Body of pancreas (tissue), 4 donors: ENCODE results near the gene EDIL3. TPM values are rescaled to one million over a fixed set of nuclear protein-coding genes. Genes with fewer than 3 reads are reported as not detected.

ENCODE experiments used
- ATAC-seq: fragments of 150-250 bp; one replicate; pipeline ENCODE4 v1.9.1; 2016
- DNase-seq, 4 donors: peaks; one replicate each; pipeline ENCODE4 v3.0.0-alpha.2; 2019
- H3K27ac ChIP-seq, 4 donors: fragments of 200-600 bp; sonication (generic); 1 replicate in 3 of 4; 2 replicates in 1 of 4; pipeline versions ENCODE4 v1.5.1 to v1.6.1; 2016 to 2019; ENCODE audit warnings: mild to moderate bottlenecking in 1 of 4, mixed read lengths in 1 of 4, moderate library complexity in 1 of 4
- H3K27me3 ChIP-seq, 2 donors: fragments of 200-600 bp; sonication (generic); one replicate each; pipeline ENCODE4 v1.6.0; 2016; ENCODE audit warnings: mild to moderate bottlenecking in 1 of 2
- H3K36me3 ChIP-seq, 2 donors: fragments of 200-600 bp; sonication (generic); replicated peaks in 1 of 2; 2 replicates each; pipeline ENCODE4 v1.5.1; 2016; ENCODE audit warnings: low read depth in 2 of 2; ENCODE audit not compliant: insufficient read depth in 1 of 2
- H3K4me1 ChIP-seq: fragments of 200-600 bp; sonication (generic); one replicate; pipeline ENCODE4 v1.6.0; 2016
- H3K4me3 ChIP-seq, 2 donors: fragments of 200-600 bp; sonication (generic); 1 replicate in 1 of 2; 2 replicates in 1 of 2; pipeline ENCODE4 v1.5.1; 2016 to 2019
- H3K9me3 ChIP-seq, 3 donors: fragments of 200-600 bp; sonication (generic); 1 replicate in 2 of 3; 2 replicates in 1 of 3; pipeline ENCODE4 v1.5.1; 2016
- POLR2A ChIP-seq, 3 donors: fragments of 450-650 bp; IDR thresholded peaks; one replicate each; pipeline ENCODE4 v1.6.1; 2016; ENCODE audit warnings: antibody characterized with exemption in 3 of 3, mild to moderate bottlenecking in 2 of 3
- WGBS, 2 donors: methylation state at CpG; one replicate each; pipeline ENCODE4 v1.1.5; 2017; 5-methylcytosine and 5-hydroxymethylcytosine counted together
- intact Hi-C: fragments of 100-400 bp; cut with DNase I; formaldehyde crosslinking; loops from one replicate; pipeline ENCODE4 v1.15.1; 2023
- total RNA-seq, 2 donors: library from RNA; depleted of rRNA; stranded (reverse); fragments of >200 nt; gene quantifications; one replicate each; pipeline ENCODE4 v1.1.0, GENCODE V29; 2016
- TF ChIP-seq, protein P1 (sequence below), 7 experiments: fragments of 450-650 bp in 4 of 7; fragments of 200-600 bp in 3 of 7; sonication (generic) in 3 of 7; IDR thresholded peaks; one replicate each; pipeline ENCODE4 v1.5.1; 2016 to 2019; ENCODE audit warnings: antibody characterized with exemption in 7 of 7

The EDIL3 gene
- total RNA-seq, 2 donors from 2014 or later: 2.3 to 4.7 TPM

DNA sequence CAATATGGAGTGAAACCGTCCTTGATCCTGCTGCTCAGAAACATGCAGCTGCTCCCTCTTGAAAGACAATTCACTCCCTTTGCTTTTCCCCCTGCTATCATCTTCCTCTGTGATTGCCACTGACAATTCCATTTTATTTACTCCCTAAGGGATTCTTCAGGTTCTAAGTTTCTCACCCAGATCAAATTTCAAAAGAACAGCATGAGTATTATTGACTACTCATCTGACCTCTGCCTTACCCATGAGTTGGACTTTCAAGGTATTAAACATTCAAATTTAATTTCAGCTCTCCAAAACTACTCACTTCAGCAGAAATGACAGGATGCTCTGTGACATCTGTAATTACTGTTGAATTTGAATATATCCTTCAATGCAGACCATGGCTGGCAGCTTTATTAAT, 427.5 kb downstream of the EDIL3 start:
- no peak for TF ChIP-seq POLR2A (IDR thresholded peaks at IDR 0.05)
- H3K4me1 ChIP-seq: no peaks in the 10 kb centered on the region
- no peak overlapping the region for H3K4me3 ChIP-seq
- H3K27ac ChIP-seq: no peak overlapping the region
- ATAC-seq (no peak), DNase-seq (no peak)
- H3K36me3 ChIP-seq: no peaks in the 10 kb centered on the region
- H3K9me3 ChIP-seq: no peaks in the 10 kb centered on the region
- intact Hi-C loops: no loop called here
- no peaks in the 10 kb centered on the region for H3K27me3 ChIP-seq
- 71% methylated on average over 1 of the region's 1 CpG for WGBS, 2 donors

DNA sequence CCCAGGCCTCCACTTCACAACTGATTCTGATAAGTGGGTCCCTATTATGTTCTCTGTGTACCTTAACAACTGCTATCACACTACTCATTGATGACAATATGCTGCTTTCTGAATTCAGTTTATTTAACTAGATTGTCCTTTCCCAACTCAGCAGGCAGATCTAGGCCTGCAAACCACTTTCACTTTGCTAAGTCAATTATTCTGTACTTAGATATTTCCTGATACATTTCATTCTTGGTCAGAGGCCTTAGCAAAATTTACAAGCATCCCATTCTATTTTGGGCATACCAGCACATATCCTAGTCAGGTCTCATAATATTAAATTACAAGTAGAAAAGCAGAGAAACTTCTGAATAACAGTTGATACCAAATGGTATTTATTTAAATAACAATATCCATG, 428.3 kb downstream of the EDIL3 start:
- H3K36me3 ChIP-seq: no peaks in the 10 kb centered on the region

DNA sequence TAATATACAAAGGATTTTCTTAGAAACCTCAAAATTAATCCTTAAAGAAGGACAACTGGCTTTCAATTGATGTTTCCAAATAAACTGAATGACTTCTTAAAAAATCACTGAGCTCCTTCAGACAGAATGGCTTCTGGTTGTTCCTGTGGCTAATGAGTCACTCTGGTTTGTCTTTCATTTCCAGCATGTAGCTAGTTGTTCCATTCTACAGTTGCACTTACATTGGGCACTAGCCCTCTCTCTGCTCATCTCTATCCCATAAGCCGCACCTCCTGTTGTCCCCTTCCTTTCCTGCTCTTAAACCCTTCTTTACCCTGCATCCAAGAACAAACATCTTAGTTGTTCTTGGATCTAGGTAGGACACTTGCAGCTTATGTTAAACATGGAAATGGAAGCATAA, 428.8 kb downstream of the EDIL3 start:
- Histone ChIP-seq H3K36me3 (no peaks in the 10 kb centered on the region), H3K9me3 (no peaks in the 10 kb centered on the region), H3K27ac (no peak overlapping the region), H3K4me1 (no peaks in the 10 kb centered on the region), H3K27me3 (no peaks in the 10 kb centered on the region), H3K4me3 (no peak overlapping the region)
- intact Hi-C loops: no loop called here
- 89 to 95% methylated on average over 1 of the region's 1 CpG for WGBS, 2 donors
- ATAC-seq (no peak), DNase-seq (no peak)
- TF ChIP-seq POLR2A (IDR thresholded peaks at IDR 0.05): no peak
- TF ChIP-seq, protein P1, sequence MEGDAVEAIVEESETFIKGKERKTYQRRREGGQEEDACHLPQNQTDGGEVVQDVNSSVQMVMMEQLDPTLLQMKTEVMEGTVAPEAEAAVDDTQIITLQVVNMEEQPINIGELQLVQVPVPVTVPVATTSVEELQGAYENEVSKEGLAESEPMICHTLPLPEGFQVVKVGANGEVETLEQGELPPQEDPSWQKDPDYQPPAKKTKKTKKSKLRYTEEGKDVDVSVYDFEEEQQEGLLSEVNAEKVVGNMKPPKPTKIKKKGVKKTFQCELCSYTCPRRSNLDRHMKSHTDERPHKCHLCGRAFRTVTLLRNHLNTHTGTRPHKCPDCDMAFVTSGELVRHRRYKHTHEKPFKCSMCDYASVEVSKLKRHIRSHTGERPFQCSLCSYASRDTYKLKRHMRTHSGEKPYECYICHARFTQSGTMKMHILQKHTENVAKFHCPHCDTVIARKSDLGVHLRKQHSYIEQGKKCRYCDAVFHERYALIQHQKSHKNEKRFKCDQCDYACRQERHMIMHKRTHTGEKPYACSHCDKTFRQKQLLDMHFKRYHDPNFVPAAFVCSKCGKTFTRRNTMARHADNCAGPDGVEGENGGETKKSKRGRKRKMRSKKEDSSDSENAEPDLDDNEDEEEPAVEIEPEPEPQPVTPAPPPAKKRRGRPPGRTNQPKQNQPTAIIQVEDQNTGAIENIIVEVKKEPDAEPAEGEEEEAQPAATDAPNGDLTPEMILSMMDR (IDR thresholded peaks at IDR 0.05): no peak

More for the DNA sequence above, 428.3 kb downstream of the EDIL3 start:
- Histone ChIP-seq H3K27ac (no peak overlapping the region), H3K4me3 (no peak overlapping the region), H3K9me3 (no peaks in the 10 kb centered on the region), H3K4me1 (no peaks in the 10 kb centered on the region), H3K27me3 (no peaks in the 10 kb centered on the region)
- DNase-seq: no peak
- ATAC-seq: no peak
- TF ChIP-seq, protein P1 (IDR thresholded peaks at IDR 0.05): no peak
- no peak for TF ChIP-seq POLR2A (IDR thresholded peaks at IDR 0.05)
- intact Hi-C loops: no loop called here

DNA sequence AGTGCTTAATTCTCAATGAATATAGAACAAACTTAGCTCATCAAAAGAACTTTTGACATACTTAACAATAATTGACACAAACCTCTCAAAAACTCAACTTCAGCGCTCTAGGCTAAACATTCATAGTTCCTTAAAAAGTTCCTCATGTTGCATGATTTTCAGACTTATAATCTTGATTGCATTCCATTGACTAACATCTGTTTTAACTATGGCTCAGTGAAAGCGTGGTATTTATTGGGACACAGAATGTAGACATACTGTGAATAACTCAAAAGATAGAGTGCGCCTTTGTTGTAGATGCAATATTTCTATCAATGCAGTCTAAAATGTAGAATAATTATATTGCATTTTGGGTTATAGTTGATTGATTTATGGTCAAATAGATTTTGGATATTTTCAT, 436.9 kb downstream of the EDIL3 start:
- H3K4me3 ChIP-seq: no peak overlapping the region
- ATAC-seq: no peak
- no peaks in the 10 kb centered on the region for H3K4me1 ChIP-seq
- H3K9me3 ChIP-seq: no peaks in the 10 kb centered on the region
- WGBS, 2 donors: 87 to 89% methylated on average over 3 of the region's 3 CpGs
- DNase-seq: no peak
- TF ChIP-seq, protein P1 (IDR thresholded peaks at IDR 0.05): no peak
- TF ChIP-seq POLR2A (IDR thresholded peaks at IDR 0.05): no peak
- intact Hi-C loops: no loop called here
- no peak overlapping the region for H3K27ac ChIP-seq
- H3K36me3 ChIP-seq: no peaks in the 10 kb centered on the region
- no peaks in the 10 kb centered on the region for H3K27me3 ChIP-seq

DNA sequence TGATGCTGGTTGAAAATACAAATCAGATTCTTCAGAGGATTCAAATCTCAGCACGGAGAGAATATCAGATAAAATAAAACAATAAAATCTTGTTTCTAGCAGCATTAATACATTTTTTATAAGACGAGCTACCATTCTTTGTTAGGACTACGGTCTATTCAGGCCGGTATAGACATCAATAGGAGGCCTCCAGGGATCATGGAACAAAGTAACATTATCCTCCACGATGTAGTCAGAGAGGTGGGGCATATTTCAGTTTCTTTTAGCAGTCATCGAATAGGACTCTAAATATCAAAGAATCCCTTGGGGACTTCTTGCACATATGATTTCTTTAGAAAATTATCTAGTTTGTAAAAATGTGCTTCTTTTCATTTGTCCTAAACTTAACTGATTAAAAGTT, 438.2 kb downstream of the EDIL3 start:
- Histone ChIP-seq H3K4me1 (no peaks in the 10 kb centered on the region), H3K27me3 (no peaks in the 10 kb centered on the region), H3K36me3 (no peaks in the 10 kb centered on the region), H3K4me3 (no peak overlapping the region), H3K27ac (no peak overlapping the region), H3K9me3 (no peaks in the 10 kb centered on the region)
- no peak for DNase-seq
- intact Hi-C loops: no loop called here
- no peak for ATAC-seq
- TF ChIP-seq, protein P1 (IDR thresholded peaks at IDR 0.05): no peak
- no peak for TF ChIP-seq POLR2A (IDR thresholded peaks at IDR 0.05)
- 46 to 64% methylated on average over 6 of the region's 6 CpGs for WGBS, 2 donors
